ENCODE results near the gene EDC4. TPM values are rescaled to one million over a fixed set of nuclear protein-coding genes. Genes with fewer than 3 reads are reported as not detected.

EDC4 gene
- total RNA-seq, 1 donor from 2014 or later: 48.4 TPM

GRCh38 chr16:67878232-67878631 is 5.4 kb downstream of the EDC4 start:
- no peak for DNase-seq (ENCODE audit: low read depth)
- H3K36me3 ChIP-seq (ENCODE audit: control insufficient read depth, insufficient read depth, low read length): peaks cover 4% of the 10 kb centered on the region
- no peaks in the 10 kb centered on the region for H3K27me3 ChIP-seq (ENCODE audit: control insufficient read depth, insufficient read depth, low read length)
- TF ChIP-seq, protein P1, sequence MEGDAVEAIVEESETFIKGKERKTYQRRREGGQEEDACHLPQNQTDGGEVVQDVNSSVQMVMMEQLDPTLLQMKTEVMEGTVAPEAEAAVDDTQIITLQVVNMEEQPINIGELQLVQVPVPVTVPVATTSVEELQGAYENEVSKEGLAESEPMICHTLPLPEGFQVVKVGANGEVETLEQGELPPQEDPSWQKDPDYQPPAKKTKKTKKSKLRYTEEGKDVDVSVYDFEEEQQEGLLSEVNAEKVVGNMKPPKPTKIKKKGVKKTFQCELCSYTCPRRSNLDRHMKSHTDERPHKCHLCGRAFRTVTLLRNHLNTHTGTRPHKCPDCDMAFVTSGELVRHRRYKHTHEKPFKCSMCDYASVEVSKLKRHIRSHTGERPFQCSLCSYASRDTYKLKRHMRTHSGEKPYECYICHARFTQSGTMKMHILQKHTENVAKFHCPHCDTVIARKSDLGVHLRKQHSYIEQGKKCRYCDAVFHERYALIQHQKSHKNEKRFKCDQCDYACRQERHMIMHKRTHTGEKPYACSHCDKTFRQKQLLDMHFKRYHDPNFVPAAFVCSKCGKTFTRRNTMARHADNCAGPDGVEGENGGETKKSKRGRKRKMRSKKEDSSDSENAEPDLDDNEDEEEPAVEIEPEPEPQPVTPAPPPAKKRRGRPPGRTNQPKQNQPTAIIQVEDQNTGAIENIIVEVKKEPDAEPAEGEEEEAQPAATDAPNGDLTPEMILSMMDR (IDR thresholded peaks at IDR 0.05; ENCODE audit: insufficient read depth, low read length, poor library complexity, severe bottlenecking): no peak
- H3K4me3 ChIP-seq (ENCODE audit: low read depth, low read length): no peak overlapping the region

GRCh38 chr16:67878846-67879245 is 6.0 kb downstream of the EDC4 start:
- H3K27me3 ChIP-seq (ENCODE audit: control insufficient read depth, insufficient read depth, low read length): no peaks in the 10 kb centered on the region
- no peak for DNase-seq (ENCODE audit: low read depth)
- H3K4me3 ChIP-seq (ENCODE audit: low read depth, low read length): no peak overlapping the region
- TF ChIP-seq, protein P1 (IDR thresholded peaks at IDR 0.05; ENCODE audit: insufficient read depth, low read length, poor library complexity, severe bottlenecking): no peak
- peaks cover 4% of the 10 kb centered on the region for H3K36me3 ChIP-seq (ENCODE audit: control insufficient read depth, insufficient read depth, low read length)

GRCh38 chr16:67879462-67879861 is 6.6 kb downstream of the EDC4 start:
- no peak overlapping the region for H3K4me3 ChIP-seq (ENCODE audit: low read depth, low read length)
- no peak for DNase-seq (ENCODE audit: low read depth)
- TF ChIP-seq, protein P1 (IDR thresholded peaks at IDR 0.05; ENCODE audit: insufficient read depth, low read length, poor library complexity, severe bottlenecking): no peak
- H3K27me3 ChIP-seq (ENCODE audit: control insufficient read depth, insufficient read depth, low read length): no peaks in the 10 kb centered on the region
- peaks cover 4% of the 10 kb centered on the region for H3K36me3 ChIP-seq (ENCODE audit: control insufficient read depth, insufficient read depth, low read length)

- Histone ChIP-seq H3K4me3 (ENCODE audit: low read depth, low read length) (no peak overlapping the region), H3K27me3 (ENCODE audit: control insufficient read depth, insufficient read depth, low read length) (no peaks in the 10 kb centered on the region), H3K36me3 (ENCODE audit: control insufficient read depth, insufficient read depth, low read length) (peaks cover 4% of the 10 kb centered on the region)
- no peak for DNase-seq (ENCODE audit: low read depth)
- TF ChIP-seq, protein P1 (IDR thresholded peaks at IDR 0.05; ENCODE audit: insufficient read depth, low read length, poor library complexity, severe bottlenecking): no peak
These were observed 7.1 kb downstream of the EDC4 start for GRCh38 chr16:67879936-67880335.

- H3K36me3 ChIP-seq (ENCODE audit: control insufficient read depth, insufficient read depth, low read length): peaks cover 4% of the 10 kb centered on the region
These were observed 7.7 kb downstream of the EDC4 start for GRCh38 chr16:67880584-67880983.

More at GRCh38 chr16:67880584-67880983, 7.7 kb downstream of the EDC4 start:
- H3K4me3 ChIP-seq (ENCODE audit: low read depth, low read length): no peak overlapping the region
- DNase-seq (ENCODE audit: low read depth): no peak
- TF ChIP-seq, protein P1 (IDR thresholded peaks at IDR 0.05; ENCODE audit: insufficient read depth, low read length, poor library complexity, severe bottlenecking): no peak
- no peaks in the 10 kb centered on the region for H3K27me3 ChIP-seq (ENCODE audit: control insufficient read depth, insufficient read depth, low read length)
